Medulla oblongata (tissue), 1 donor: Measurements from ENCODE around the gene BRCC3.

Experiments
- DNase-seq: peaks from one replicate; pipeline ENCODE4 v3.0.0-alpha.2; 2015; ENCODE audit errors: extremely low spot score

Gene BRCC3

DNA sequence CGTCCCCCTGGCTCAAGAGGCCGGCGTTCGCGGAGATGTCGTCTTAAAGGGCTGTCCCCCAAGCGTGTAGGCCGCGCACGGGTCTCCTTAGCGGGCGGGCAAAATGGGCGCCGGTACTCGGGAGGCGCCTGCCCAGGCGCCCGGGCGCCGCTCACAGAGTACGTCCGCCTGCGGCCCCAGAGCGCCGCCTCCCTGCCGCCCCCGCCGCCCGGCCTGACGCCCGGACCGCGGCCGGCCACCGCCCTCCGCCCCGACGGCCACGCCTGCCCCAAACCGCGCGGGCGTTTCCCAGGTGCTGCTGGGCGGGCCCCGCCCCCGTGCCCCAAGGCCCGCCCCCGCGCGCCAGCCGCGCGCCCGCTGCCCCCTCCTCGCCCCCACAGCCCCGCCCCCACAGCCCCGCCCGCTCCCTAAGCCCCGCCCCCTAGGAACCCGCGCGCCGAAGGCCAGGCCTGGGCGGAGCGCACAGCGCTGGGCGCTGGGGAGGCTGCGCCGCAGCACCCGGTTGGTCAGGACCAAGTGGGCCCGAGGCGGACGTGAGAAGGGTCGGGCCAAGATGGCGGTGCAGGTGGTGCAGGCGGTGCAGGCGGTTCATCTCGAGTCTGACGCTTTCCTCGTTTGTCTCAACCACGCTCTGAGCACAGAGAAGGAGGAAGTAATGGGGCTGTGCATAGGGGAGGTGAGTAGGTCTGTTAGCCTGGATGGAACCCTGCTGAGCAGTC, at the start of gene BRCC3, which contains the start of the genes CMC4 and MTCP1:
Gene BRCC3, plus strand, starts transcription at position 534 of the 719 bp plus-strand sequence. Its CDS starts 20 bp downstream, at position 554.
Gene CMC4, minus strand, starts transcription at position 162 of the 719 bp plus-strand sequence. CDS start 7,113 bp downstream, outside the sequence.
Gene MTCP1, minus strand, starts transcription at position 162 of the 719 bp plus-strand sequence. CDS start 5,126 bp downstream, outside the sequence.
- peak; percentile 80 for DNase-seq

DNA sequence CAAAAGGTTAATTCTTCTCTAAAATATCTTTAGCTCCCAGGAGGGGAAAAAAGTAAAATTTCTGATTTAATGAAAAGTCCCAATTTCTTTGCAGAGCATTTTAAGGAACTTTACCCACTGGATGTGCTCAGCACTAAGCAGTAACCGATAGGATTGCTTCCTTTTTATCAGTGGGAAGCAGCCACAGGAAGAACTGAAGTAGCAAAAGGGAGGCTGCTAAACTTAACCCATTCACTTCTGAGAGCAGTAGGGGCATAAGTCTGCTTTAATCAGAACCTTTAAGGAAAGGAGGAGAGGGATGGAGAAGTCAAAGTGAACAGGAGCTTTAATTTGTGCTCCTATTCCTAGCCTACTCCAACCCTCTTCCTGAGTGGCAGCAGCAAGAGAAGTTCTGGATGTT, 48.7 kb upstream of the BRCC3 start, which contains the start of gene F8:
Gene F8, minus strand, starts transcription at position 139 of the 400 bp plus-strand sequence. CDS start 171 bp downstream, outside the sequence.
- DNase-seq: no peak

DNA sequence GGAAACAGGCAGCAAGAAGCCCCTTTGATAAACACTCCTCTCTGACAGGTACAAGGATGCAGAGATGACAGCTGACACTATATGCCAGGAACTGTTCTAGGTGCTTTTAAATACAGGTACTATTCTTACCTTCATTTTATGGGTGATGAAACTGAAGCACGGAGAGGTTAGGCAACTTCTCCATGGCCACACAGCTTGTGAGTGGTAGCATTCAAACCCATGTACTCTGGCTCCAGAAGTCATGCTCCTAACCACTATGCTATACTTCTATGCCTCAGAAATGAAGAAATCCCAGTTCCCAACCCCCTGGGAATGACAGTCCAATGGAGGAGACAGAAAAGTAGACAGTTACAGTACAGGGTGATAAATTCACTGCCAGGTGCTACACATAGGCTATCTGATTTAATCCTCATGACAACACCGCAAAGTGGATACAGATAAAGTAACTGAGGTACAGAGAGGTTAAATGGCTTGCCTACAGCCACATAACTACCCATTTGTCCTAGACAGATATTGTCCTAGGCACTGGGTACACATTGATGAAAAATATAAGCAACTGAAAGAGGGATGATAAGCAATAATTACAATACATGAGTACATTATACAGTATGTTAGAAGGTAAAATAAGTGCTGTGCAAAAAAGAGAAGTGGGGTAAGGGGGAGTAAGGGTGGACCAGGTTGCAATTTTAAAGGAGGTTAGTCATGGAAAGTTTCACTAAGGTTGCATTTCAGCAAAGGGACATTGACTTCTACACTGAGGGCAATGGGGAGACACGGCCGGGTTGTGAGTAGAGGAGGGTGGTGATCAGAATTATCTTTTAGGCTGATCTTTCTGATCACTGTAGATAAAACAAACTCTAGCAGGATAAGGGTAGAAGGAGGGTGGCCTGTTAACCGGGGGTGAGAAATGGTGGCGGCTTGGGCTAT, 47.1 kb upstream of the BRCC3 start:
- DNase-seq: no peak

- no peak for DNase-seq
These were observed 44.9 kb upstream of the BRCC3 start for GRCh38 chrX:155026420-155026726.

DNA sequence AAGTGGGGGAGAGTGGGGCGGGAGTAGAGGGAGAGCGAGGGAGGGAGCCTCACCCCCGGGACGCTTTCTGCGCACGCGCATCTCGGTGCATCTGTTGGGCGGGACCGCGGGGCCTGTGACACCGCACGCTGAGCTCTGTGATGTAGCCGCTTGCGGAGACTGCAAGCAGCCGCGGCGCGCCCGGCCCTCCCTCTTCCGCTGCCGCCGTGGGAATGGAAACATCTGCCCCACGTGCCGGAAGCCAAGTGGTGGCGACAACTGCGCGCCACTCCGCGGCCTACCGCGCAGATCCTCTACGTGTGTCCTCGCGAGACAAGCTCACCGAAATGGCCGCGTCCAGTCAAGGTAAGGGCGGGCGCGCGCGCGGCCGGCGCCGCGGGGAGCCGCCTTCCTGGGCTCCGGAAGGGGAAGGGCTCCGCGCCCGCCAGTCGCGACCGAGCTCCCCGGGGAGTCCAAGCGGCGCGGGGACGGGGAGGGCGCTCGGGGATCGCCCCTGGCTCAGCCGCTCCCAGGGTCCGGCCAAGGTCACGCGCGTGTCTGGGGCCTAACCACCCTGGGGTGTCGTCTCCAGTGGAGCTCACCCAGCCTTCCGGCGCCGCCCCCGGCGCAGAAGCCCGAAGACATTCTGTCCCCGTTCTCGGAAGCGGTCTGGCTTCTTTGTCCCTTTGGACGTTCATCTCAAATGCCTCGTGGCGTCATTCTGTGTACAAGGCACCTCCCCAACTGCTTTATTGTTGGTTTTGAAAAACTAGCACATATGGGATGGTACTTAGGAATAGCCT, 44.4 kb upstream of the BRCC3 start, which contains the start of gene FUNDC2:
Gene FUNDC2, plus strand, starts transcription at position 118 of the 782 bp plus-strand sequence. Its CDS starts 95 bp downstream, at position 213.
- peak; percentile 93 for DNase-seq

- peak; percentile 43 for DNase-seq
These were observed 43.7 kb upstream of the BRCC3 start for GRCh38 chrX:155027509-155028066.

DNA sequence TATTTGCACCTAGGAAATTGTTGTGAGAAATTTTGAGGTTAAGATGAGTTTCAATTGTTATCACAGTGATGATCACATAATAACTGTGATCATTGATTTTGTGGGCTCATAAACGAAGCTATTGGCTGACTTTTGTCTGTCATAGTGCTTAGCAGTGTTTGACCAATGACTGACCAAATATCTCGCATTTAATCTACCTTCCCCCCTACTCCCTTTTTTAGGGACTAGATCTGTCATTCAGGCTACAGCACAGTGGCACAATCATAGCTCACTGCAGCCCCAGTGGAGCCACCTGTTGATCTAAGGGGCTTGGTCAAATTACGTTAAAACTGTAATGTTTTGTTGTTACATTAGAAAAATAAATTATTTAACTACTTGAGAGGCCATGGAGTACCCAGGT, 43.2 kb upstream of the BRCC3 start:
- DNase-seq: no peak

DNA sequence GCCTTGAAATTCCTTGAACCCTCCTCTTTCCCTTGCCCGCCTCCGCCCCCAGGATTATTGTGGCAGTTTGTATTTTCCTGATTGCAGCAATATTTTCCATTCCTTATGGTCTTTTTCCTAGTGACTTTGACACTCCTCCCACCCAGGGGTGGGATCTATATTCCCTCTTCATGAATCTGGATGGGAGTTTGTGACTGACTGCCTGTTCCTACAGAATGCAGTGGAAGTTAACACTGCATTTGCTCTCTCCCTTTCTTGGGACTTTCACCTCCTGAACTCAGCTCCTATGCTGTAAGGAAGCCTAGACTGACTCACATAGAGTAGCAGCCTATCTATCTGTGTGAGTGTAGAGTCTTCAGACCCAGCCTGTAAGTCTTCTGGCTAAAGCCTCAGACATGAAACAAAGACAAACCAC, 42.4 kb upstream of the BRCC3 start:
- DNase-seq: no peak

DNA sequence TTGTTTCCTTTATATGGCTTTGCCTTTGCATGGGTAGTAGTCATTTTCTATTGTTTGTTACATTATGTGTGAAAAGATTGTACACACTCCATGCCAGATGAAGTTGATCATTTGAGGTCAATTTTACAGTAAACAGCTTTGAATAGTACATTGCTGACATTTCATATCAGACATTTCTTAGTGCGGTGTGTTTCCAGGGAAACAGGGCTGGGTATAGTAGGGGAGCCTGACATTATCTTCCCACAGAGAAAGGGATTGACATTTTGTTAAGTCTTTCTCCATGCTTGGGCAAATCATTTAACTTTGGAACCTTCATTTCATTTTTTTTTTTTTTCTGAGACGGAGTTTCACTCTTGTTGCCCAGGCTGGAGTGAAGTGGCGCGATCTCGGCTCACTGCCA, 39.7 kb upstream of the BRCC3 start:
- DNase-seq: no peak

- no peak for DNase-seq
These were observed 35.6 kb upstream of the BRCC3 start for GRCh38 chrX:155035688-155036087.

- DNase-seq: no peak
These were observed 25.0 kb upstream of the BRCC3 start for GRCh38 chrX:155046129-155046810.

DNA sequence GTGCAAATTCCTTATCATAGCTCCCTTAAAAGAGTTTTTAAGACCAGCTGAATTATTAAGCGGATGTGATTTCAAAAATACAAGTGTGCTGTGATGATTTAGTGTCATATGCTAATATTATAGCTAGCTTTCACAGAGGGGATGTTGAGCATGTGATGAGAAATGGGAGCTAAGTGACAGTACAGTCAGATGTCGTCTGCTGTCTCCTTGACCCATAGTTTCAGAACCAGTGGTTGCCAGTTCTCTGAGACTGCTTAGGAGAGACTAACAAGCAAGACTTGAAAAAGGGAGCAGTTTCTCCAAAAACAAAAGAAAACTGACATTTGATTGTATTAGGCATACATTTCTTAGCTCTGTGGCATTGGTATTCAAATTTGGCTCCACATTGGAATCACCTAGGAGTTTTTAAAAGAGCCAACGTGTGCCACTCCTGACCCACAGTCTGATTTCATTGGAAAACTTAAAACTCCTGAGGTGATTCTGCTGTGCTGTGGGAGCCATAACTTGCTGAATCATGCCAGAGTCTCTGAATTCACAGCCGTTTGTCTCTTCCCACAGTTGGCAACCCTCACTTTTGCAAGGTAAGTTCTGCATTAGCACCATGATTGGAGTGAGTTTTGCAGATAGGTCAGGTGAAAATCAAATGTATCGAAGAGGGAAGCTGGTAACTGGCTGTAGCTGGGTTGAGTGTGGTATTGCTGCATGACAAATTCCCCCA, 24.3 kb upstream of the BRCC3 start:
- no peak for DNase-seq

DNA sequence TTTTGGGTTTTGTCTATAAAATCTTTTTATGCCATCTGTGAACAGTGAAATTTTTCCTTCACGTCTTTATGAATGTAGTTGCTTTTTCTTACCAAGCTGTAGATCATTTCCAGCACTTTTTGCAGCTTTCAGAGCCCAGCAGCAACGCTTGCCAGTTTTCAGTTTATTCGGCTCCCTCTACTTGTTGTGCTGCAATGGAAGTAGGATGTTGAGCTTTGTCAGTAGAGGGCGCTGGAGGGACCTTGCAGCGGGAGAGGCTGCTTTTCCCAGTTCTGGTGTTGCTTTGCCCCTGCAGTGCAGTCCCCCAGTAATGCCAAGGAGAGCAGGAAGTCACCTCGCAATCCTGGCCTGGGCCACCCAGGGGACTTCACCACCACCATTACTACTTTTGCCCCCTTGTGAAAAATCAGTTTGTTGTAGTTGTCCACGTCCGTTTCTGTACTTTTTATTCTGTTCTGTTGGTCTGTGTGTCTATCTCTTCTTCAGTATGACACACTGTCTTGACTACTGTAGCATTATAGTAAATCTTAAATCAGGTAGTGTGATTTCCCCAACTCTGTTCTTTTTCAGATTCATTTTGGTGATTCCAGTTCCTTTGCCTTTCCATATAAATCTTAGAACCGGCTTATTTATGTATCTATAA, 22.2 kb upstream of the BRCC3 start:
- DNase-seq: peak; percentile 66

- DNase-seq: no peak
These were observed 18.4 kb upstream of the BRCC3 start for GRCh38 chrX:155052738-155053498.

- no peak for DNase-seq
These were observed 17.7 kb upstream of the BRCC3 start for GRCh38 chrX:155053656-155054055.

GRCh38 chrX:155054255-155054654, 17.1 kb upstream of the BRCC3 start:
- DNase-seq: peak; percentile 3

DNA sequence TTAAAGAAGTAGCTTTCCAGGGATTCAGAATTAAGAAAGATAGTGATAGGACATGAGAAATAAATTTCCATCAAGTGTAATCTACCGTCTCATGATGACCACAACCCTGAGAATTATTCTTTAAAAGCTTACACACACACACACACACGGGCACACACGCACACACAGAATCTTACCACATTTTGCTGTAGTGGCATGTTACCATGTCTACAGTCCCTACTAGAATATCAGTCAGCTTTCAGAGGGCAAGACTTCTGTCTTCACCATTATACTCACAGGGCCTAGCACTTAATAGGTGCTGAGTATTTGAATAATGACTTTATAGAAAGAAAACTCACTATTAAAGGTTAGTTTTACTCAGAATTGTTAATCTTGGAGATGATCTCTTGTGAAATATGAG, 15.8 kb upstream of the BRCC3 start:
- DNase-seq: no peak

DNA sequence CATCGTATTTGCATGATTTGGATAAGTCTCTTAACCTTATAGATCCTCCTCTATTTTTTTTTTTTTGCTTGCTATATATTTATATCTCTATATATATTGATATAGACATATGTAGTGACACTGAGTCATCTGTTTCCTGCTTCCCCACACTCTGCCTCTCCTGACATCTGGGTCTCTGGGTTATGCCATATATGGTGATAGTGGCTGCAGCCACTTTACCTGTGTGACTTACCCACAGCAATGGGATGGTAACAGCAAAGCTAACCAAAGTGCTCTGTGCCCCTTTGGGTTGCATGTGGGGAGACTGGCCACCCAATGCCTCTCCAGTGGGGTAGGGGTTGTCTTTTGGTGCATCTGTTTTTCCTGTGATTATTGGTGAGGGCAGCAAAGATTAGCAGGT, 14.8 kb upstream of the BRCC3 start:
- DNase-seq: no peak
